ENCODE measurements around the gene MADCAM1.
"Not testable (repeated sequence)": the region's sequence is repeated elsewhere in the genome, so short reads cannot be mapped to it uniquely, and the experiment has no call there.

Gene MADCAM1

DNA sequence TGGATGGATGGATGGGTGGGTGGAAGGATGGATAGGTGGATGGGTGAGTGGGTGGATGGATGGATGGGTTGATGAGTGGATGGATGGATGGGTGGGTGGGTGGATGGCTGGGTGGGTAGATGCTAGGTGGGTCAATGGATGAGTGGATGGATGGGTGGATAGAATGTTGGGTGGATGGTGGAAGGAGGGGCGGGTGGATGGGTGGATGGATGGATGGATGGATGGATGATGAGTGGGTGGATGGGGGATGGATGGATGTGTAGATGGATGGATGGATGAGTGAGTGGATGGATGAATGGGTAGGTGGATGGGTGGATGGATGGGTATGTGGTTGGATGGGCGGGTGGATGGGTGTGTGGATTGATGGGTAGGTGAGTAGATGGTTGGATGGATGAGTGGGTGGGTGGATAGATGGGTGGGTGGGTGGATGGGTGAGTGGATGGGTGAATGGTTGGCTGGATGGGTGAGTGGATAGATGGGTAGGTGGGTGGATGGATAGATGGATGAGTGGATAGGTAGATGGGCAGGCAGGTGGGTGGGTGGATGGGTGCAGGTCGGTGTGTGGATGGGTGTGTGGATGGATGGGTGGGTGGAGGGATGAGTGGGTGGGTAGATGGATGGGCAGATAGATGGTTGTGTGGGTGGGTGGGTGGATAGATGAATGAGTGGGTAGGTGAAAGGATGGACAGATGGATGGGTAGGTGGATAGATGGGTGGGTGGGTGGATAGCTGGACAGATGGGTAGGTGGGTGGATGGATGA is 31.1 kb upstream of the MADCAM1 start:
- no peak for DNase-seq (ENCODE audit: low read depth)

GRCh38 chr19:467554-467953 is 28.7 kb upstream of the MADCAM1 start:
- no peak for DNase-seq (ENCODE audit: low read depth)

- no peak for DNase-seq (ENCODE audit: low read depth)
Observed at GRCh38 chr19:468587-469256, 27.6 kb upstream of the MADCAM1 start.

- no peak for DNase-seq (ENCODE audit: low read depth)
Observed at GRCh38 chr19:469833-470232, 26.5 kb upstream of the MADCAM1 start.

GRCh38 chr19:470701-471100 is 25.6 kb upstream of the MADCAM1 start:
- DNase-seq (ENCODE audit: low read depth): no peak

GRCh38 chr19:472005-472858 is 24.1 kb upstream of the MADCAM1 start:
- no peak for DNase-seq (ENCODE audit: low read depth)

DNA sequence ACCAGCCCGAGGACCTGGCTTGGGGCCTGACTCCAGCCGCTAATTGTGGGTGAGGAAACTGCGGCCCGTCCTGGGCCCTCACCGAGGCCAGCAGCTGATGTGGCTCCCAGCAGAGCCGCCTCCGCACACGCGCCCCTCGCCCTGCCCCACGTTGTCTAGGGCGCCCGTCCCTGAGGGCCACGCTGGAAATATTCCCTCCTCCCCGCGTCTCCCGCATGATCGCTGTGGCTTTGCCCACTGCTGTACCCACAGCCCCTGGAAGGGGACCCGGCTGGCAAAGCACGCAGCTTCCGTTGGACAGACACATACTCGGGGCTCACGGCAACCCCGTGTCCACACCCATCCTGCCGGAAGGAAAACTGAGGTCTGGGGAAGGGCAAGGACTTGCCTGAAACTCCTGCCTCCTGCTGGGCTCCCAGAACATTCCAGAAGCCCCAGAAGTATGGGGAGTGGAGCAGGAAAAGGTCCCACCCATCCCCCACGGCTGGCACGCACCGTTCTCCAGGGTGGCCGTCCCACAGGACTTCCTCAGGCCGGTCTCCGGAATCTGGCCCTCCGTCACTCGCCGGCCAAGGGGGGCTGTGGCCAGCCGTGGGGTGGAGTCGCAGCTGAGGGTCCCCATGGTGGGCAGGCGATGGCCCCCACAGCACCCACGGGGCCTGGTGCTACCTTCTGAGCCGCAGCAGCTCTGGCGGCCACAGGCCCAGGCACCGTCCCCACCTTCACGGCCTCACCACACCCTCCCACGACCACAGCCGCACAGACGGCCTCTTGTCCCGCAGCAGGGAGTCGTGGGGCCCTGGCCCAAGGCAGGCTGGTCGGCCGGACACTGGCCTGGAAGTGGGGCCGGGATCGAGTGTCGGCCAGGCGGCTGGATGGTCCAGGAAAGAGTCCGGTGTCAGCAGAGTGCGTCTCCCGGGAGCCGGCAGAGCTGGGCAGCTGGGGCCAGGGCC is 21.9 kb upstream of the MADCAM1 start:
- DNase-seq (ENCODE audit: low read depth): no peak

- DNase-seq (ENCODE audit: low read depth): no peak
Observed at GRCh38 chr19:475360-475759, 20.9 kb upstream of the MADCAM1 start.

GRCh38 chr19:478236-478903 is 17.9 kb upstream of the MADCAM1 start:
- no peak for DNase-seq (ENCODE audit: low read depth)

- no peak for DNase-seq (ENCODE audit: low read depth)
Observed at GRCh38 chr19:478976-479375, 17.3 kb upstream of the MADCAM1 start.

DNA sequence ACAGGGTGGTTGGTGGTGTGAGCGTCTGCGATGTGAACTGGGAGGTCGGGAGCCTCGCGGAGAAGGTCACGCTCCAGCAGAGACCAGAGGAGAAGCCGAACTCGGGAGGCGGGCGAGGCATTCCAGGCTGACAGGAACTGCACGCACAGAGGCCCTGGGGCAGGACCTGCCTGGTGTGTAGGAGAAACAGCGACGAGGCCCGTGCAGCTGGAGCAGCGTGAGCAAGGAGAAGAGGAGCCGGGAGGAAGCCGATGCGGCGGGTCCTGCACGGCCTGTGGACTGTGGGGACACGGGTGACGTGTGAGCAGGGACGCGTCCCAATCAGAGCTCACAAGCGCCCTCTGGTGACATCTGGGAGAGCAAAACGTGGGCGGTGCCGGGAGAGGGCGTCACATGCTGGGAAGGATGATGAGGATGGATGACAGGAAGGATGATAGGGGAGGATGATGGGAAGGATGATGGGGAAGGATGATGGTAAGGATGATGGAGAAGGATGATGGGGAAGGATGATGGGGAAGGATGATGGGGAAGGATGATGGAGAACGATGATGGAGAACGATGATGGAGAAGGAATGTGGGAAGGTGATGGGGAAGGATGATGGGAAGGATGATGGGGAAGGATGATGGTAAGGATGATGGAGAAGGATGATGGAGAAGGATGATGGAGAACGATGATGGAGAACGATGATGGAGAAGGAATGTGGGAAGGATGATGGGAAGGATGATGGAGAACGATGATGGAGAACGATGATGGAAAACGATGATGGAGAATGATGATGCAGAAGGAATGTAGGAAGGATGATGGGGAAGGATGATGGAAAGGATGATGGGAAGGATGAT is 16.1 kb upstream of the MADCAM1 start:
- no peak for DNase-seq (ENCODE audit: low read depth)

DNA sequence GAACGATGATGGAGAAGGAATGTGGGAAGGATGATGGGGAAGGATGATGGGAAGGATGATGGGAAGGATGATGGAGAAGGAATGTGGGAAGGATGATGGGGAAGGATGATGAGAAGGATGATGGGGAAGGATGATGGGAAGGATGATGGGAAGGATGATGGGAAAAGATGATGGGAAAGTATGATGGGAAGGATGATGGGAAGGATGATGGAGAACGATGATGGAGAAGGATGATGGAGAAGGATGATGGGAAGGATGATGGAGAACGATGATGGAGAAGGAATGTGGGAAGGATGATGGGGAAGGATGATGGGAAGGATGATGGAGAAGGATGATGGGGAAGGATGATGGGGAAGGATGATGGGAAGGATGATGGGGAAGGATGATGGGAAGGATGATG is 15.2 kb upstream of the MADCAM1 start:
- DNase-seq (ENCODE audit: low read depth): not testable (repeated sequence)

- no peak for DNase-seq (ENCODE audit: low read depth)
Observed at GRCh38 chr19:482186-483041, 13.9 kb upstream of the MADCAM1 start.

- DNase-seq (ENCODE audit: low read depth): no peak
Observed at GRCh38 chr19:483332-484072, 12.8 kb upstream of the MADCAM1 start.

GRCh38 chr19:484494-484893 is 11.8 kb upstream of the MADCAM1 start:
- DNase-seq (ENCODE audit: low read depth): no peak

DNA sequence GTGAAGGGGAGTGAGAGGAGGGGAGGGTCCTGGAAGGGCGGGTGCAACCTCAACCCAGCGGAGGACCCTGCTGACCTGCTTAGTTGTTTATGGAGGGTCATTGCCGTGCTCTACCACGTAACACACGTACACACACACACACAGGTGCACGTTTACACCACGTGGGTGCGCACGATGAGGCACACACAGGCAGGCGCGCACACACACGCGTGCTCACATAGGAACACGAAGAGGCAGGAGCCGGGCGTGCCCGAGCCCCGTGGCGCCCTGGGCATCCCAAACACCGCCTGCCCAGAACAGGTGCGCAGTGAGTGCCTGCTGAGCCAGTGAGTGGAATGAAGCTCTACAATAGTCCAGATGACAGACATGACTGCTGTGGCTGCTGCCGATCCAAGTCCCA is 11.2 kb upstream of the MADCAM1 start:
- DNase-seq (ENCODE audit: low read depth): no peak

DNA sequence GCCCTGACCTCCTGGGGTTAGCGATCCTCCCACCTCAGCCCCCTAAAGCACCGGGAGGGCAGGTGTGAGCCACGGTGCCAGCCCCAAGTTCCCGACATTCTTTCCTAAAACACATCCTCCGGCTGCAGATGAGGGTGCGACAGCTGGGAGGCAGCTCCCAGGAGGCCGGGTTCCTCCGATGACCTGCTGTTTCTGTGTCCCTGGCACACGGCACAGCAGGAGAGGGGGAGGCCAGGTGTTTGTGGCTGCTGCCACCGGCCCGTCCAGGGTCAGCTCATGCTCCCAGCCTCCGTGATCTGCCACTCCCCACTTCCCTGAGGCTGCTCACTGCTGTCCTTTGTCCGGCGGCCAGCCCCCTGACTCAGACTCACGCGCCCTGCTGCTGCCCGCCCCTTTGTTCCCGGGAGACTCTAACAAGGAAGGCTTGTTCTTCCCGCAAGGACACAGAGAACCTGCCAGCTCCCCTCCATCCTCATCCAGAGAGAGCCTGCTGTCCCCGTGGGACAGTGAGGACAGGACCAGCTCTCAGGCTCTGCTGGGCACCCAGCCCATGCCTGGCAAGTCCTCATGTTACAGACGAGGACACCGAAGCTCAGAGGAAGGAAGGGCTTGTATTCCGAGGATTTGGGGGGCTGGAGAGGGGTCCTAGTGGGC is 10.6 kb upstream of the MADCAM1 start:
- no peak for DNase-seq (ENCODE audit: low read depth)

Measured in GM04504 (cell line).